Cerebellar nuclear complex (tissue), 1 donor: ENCODE measurements around the gene CAB39.

Source experiments
- DNase-seq, 2 experiments: peaks; one replicate each; lab custom pipeline; 2025; lab: John Stamatoyannopoulos, UW

Gene CAB39

GRCh38 chr2:230863442-230864121 lies 150.9 kb downstream of the CAB39 start:
- DNase-seq, result no peak

- no peak for DNase-seq
Measured at GRCh38 chr2:230864122-230864604, 151.5 kb downstream of the CAB39 start.

GRCh38 chr2:230864605-230865306 lies 152.1 kb downstream of the CAB39 start, which contains the start of gene ITM2C:
ITM2C (plus strand) TSS chr2:230864942; CDS start chr2:230865026, 84 bp downstream.
- DNase-seq, result no peak

- DNase-seq, result no peak
Measured at GRCh38 chr2:230865307-230865765, 152.7 kb downstream of the CAB39 start.

- no peak for DNase-seq
Measured at GRCh38 chr2:230865766-230866755, 153.4 kb downstream of the CAB39 start.

- no peak for DNase-seq
Measured at GRCh38 chr2:230866756-230867523, 154.3 kb downstream of the CAB39 start.

- DNase-seq, result no peak
Measured at GRCh38 chr2:230868161-230868946, 155.7 kb downstream of the CAB39 start.

- no peak for DNase-seq
Measured at GRCh38 chr2:230868947-230869913, 156.6 kb downstream of the CAB39 start.

GRCh38 chr2:230869914-230870543 lies 157.4 kb downstream of the CAB39 start:
- DNase-seq, result no peak
